ENCODE measurements around the gene EGLN3.

Gene EGLN3

DNA sequence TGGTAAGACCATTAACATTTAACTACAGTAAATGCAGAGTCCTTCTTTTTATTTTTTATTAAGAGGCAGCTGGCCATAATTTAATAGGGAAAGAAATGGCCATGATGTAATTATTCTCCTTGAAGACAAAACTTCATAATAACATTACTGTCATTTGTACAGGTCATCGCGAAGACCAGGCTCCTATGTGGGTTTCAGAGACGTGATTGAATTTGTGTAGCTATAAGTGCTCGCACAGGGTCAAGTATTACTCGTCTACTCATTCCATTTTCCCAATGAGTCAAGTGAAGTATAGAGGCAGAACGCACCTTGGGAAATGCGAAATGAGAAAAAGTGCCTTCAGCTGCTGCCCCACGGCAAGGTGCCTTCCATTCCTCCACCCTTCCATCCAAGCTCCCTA is 40.4 kb downstream of the EGLN3 start:
- DNase-seq (ENCODE audit: low read depth in 2 of 2), result no peak

- DNase-seq (ENCODE audit: low read depth in 2 of 2), result no peak
These were observed 41.3 kb downstream of the EGLN3 start for GRCh38 chr14:33909380-33910084.

DNA sequence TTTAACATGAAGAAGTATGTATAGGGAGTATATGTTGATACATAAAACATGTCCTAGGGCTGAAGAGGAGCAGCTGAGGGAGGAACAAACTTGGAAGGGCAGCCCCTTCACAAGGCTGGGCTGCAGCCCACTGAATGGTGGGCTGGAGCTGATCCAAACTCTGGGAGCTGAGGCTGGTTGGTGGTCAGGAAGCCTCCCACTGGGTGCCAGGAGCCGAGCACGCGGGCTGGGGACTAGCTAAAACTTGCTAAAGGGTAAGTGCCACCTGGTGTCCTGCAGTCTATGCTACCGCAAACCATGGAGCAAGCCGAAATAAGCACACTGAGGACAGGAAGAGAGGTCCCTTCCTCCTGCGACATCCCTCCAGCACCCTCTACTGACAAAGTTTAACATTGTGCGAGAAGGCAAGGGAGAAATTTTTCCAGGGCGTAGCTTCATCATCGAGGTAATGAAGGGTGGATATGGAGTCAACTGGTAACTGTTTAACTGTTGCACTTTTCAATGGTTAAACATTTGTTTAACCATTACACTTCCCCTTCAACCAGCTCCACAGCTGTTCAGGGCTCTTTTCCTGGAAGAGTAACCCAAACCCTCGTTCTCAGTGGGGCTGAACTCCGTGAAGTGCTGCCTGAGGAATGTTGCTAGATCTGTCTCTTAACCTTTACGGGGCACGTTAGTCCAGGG is 42.2 kb downstream of the EGLN3 start:
- DNase-seq (ENCODE audit: low read depth in 2 of 2), result no peak

GRCh38 chr14:33906968-33907367 is 43.9 kb downstream of the EGLN3 start:
- no peak for DNase-seq (ENCODE audit: low read depth in 2 of 2)

GRCh38 chr14:33904609-33905008 is 46.3 kb downstream of the EGLN3 start:
- no peak for DNase-seq (ENCODE audit: low read depth in 2 of 2)

DNA sequence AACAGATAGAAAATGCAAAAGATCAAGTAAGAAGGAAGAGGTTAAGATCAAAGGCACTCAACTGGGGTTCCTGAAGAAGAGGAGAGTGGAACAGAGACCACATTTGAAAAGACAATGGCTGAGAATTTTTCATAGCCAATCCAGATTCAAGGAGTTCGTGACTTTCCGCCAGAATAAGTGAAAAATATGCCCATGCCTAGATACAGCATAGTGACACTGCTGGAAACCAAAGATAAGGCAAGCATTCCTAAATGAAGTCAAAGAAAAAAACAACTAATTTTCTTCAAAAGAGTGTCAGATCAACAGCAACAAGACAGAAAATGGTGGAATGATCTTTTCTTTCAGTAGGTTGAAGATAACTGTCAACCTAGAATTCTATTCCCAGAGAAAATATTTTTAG is 47.5 kb downstream of the EGLN3 start:
- no peak for DNase-seq (ENCODE audit: low read depth in 2 of 2)

GRCh38 chr14:33902363-33902762 is 48.5 kb downstream of the EGLN3 start:
- DNase-seq (ENCODE audit: low read depth in 2 of 2), result no peak

- no peak for DNase-seq (ENCODE audit: low read depth in 2 of 2)
These were observed 49.3 kb downstream of the EGLN3 start for GRCh38 chr14:33901426-33902155.

DNA sequence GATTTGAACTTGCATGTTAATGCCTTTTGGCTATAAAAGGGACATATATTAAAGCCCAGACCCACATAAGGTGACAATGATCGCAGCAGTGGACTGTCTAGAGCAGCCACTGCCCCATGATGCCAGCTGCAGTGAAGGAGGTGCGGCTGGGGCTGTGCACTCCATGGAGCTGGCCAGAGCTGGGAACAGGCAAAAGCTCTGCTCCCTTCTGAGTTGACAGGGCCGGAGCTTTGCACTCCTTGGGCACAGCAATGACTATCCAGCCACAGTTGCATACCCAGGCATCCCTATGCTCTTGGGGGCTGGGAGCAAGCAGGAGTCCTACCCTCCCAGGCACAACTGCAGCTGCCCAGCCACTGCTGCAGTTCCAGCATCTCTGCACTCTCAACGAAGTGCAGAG is 50.2 kb downstream of the EGLN3 start:
- DNase-seq (ENCODE audit: low read depth in 2 of 2), result no peak

DNA sequence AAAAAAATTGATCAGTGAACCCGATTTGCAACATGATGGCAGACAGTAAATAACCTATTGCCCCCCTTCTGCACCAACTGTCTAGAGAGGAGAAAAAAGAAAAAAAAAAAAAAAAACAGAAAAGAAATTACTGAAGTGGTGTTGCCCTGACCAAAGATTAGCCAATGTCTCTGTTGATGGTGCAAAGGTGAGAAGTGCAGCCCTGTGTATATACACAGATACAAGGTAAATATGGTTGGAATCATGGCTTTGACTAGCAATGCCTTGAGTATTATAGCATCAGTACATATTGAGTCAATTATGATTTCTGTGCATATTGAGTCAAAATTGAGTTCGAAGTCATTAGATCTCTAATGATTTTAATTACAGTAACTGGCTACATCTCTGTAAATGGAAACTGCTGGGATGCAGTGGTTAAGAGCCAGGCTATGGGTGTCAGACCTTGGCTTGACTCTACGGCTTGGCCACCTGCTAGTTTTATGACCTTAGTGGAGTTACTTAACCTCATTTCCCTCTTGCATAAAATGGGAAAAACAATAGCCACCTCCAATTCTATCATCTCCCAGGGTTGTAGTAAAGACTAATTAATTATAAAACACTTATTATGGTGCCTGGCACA is 51.0 kb downstream of the EGLN3 start:
- no peak for DNase-seq (ENCODE audit: low read depth in 2 of 2)

DNA sequence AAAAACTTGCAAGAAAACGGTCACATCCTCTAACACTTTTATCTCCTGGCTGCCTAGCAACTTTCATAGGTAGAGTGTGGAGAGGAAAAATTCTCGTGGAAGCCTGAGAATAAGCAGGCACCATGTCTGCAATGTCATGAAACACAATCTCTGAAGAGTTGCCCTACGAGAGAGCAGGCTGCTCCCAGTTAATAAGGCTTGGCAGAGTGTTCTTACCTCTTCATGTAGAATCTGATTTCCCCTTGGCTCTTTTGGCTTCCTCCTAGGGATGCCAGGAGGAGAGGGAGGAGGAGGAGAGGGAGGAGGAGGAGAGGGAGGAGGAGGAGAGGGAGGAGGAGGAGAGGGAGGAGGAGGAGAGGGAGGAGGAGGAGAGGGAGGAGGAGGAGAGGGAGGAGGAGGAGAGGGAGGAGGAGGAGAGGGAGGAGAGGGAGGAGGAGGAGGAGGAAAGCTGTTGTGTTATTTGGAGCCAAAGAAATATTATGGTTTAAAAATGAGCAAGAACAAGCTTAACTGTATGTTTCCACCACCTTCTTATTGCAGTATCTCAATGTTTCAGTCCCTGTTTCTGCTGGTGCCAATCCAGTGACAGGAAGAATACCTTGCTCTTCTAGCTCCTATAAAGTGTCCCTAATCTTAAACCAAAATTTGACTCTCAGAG is 52.9 kb downstream of the EGLN3 start:
- no peak for DNase-seq (ENCODE audit: low read depth in 2 of 2)

- no peak for DNase-seq (ENCODE audit: low read depth in 2 of 2)
These were observed 53.5 kb downstream of the EGLN3 start for GRCh38 chr14:33897382-33897781.

DNA sequence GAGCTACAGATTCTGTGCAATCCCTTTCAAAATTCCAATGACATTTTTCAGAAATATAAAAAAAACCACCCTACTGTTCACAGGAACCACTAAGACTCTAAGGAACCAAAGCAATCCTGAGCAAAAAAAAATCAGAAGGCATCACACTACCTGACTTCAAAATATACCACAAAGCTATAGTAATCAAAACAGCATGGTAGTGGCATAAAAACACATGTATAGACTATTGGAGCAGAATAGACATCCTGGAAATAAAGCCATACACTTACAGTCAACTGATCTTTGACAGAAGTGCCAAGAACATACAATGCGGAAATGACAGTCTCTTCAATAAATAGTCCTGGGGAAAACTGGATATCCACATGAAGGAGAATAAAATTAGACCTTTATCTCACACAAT is 56.5 kb downstream of the EGLN3 start:
- no peak for DNase-seq (ENCODE audit: low read depth in 2 of 2)

- DNase-seq (ENCODE audit: low read depth in 2 of 2), result no peak
These were observed 59.2 kb downstream of the EGLN3 start for GRCh38 chr14:33891700-33892099.

- DNase-seq (ENCODE audit: low read depth in 2 of 2), result no peak
These were observed 66.0 kb downstream of the EGLN3 start for GRCh38 chr14:33884916-33885315.

DNA sequence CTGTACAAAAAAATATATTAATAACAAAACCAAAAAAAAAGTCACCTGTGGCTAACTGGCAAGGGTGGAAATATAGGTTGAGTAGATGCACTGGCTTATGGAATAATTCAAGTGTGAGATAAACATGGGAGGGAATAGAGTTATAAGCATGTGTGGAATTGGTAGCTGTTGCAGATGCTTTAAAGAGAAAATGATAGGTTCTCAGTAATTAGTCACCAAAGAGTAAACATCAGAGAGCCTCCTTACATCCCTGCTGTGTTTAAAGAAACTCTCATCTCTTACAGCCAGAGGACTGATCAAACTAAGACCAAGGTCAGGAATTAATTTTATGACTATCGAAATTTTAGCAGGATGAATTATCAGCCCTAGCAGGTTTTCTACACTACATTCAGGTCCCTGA is 70.5 kb downstream of the EGLN3 start:
- no peak for DNase-seq (ENCODE audit: low read depth in 2 of 2)

GRCh38 chr14:33879684-33880286 is 71.1 kb downstream of the EGLN3 start:
- no peak for DNase-seq (ENCODE audit: low read depth in 2 of 2)

GRCh38 chr14:33876274-33876673 is 74.6 kb downstream of the EGLN3 start:
- no peak for DNase-seq (ENCODE audit: low read depth in 2 of 2)
